H9 (cell line): Measurements from ENCODE around the gene JMJD8. TPM values are rescaled to one million over a fixed set of nuclear protein-coding genes. Genes with fewer than 3 reads are reported as not detected.

Experiments used
- DNase-seq: peaks from one replicate; pipeline ENCODE4 v3.0.0-alpha.2; 2017
- H2AFZ ChIP-seq: one replicate; pipeline ENCODE4 v1.6.1; 2013; ENCODE audit warnings: mild to moderate bottlenecking, low read length, control low read depth, moderate library complexity
- H2AK5ac ChIP-seq: 2 replicates; pipeline ENCODE4 v1.6.1; 2013; ENCODE audit warnings: low read length, control low read depth, mixed read lengths; ENCODE audit not compliant: insufficient read length
- H2BK120ac ChIP-seq: one replicate; pipeline ENCODE4 v1.6.1; 2013; ENCODE audit warnings: low read depth, mild to moderate bottlenecking, low read length, control low read depth, inconsistent platforms; ENCODE audit not compliant: poor library complexity, severe bottlenecking
- H2BK12ac ChIP-seq: 2 replicates; pipeline ENCODE4 v1.6.1; 2013; ENCODE audit warnings: low read length, control low read depth, mixed read lengths, low read depth; ENCODE audit not compliant: insufficient read length
- H2BK15ac ChIP-seq: 2 replicates; pipeline ENCODE4 v1.6.1; 2013; ENCODE audit warnings: low read depth, low read length, control low read depth
- H2BK20ac ChIP-seq: one replicate; pipeline ENCODE4 v1.6.1; 2013; ENCODE audit warnings: low read depth, mild to moderate bottlenecking, low read length, control low read depth, inconsistent platforms; ENCODE audit not compliant: poor library complexity, severe bottlenecking
- H2BK5ac ChIP-seq: 2 replicates; pipeline ENCODE4 v1.6.1; 2013; ENCODE audit warnings: low read length, control low read depth, mixed read lengths; ENCODE audit not compliant: insufficient read length
- H3K14ac ChIP-seq: 2 replicates; pipeline ENCODE4 v1.6.1; 2013; ENCODE audit warnings: low read length, control low read depth; ENCODE audit not compliant: insufficient read depth
- H3K18ac ChIP-seq: 2 replicates; pipeline ENCODE4 v1.6.1; 2013; ENCODE audit warnings: low read depth, mild to moderate bottlenecking, mixed read lengths, low read length, control low read depth; ENCODE audit not compliant: insufficient read length
- H3K23ac ChIP-seq: 2 replicates; pipeline ENCODE4 v1.6.1; 2013; ENCODE audit warnings: low read length, control low read depth, mixed read lengths, low read depth; ENCODE audit not compliant: insufficient read length
- H3K23me2 ChIP-seq: 2 replicates; pipeline ENCODE4 v1.6.1; 2013; ENCODE audit warnings: low read depth, mild to moderate bottlenecking, mixed read lengths, low read length, control low read depth; ENCODE audit not compliant: insufficient read length, poor library complexity, severe bottlenecking
- H3K27ac ChIP-seq: 2 replicates; pipeline ENCODE4 v1.5.1; 2013; ENCODE audit warnings: low read length, control low read depth, mixed read lengths, low read depth; ENCODE audit not compliant: insufficient read length
- H3K27me3 ChIP-seq: 2 replicates; pipeline ENCODE4 v1.6.1; 2013; ENCODE audit warnings: low read length, control low read depth, inconsistent platforms; ENCODE audit not compliant: insufficient read depth
- H3K4ac ChIP-seq: 2 replicates; pipeline ENCODE4 v1.6.1; 2013; ENCODE audit warnings: low read depth, mild to moderate bottlenecking, control low read depth, inconsistent platforms, low read length, moderate library complexity
- H3K4me1 ChIP-seq: 2 replicates; pipeline ENCODE4 v1.6.1; 2013; ENCODE audit warnings: low read length, control low read depth, inconsistent platforms; ENCODE audit not compliant: insufficient read depth
- H3K4me2 ChIP-seq: 2 replicates; pipeline ENCODE4 v1.6.1; 2013; ENCODE audit warnings: low read length, control low read depth, mixed read lengths; ENCODE audit not compliant: insufficient read length, insufficient read depth
- H3K56ac ChIP-seq: 2 replicates; pipeline ENCODE4 v1.6.1; 2013; ENCODE audit warnings: low read depth, mild to moderate bottlenecking, mixed read lengths, low read length, control low read depth; ENCODE audit not compliant: insufficient read length
- H3K79me1 ChIP-seq: 2 replicates; pipeline ENCODE4 v1.6.1; 2013; ENCODE audit warnings: low read depth, mild to moderate bottlenecking, moderate library complexity, low read length, control low read depth, inconsistent platforms; ENCODE audit not compliant: insufficient read depth, poor library complexity, severe bottlenecking
- H3K79me2 ChIP-seq: 2 replicates; pipeline ENCODE4 v1.6.1; 2013; ENCODE audit warnings: low read length, control low read depth, inconsistent platforms; ENCODE audit not compliant: insufficient read depth
- H3K9ac ChIP-seq: 2 replicates; pipeline ENCODE4 v1.6.1; 2013; ENCODE audit warnings: low read length, control low read depth, mixed read lengths; ENCODE audit not compliant: insufficient read length; ENCODE audit errors: extremely low read depth
- H3K9me3 ChIP-seq: one replicate; pipeline ENCODE4 v1.6.1; 2013; ENCODE audit warnings: low read depth, low read length, inconsistent platforms; ENCODE audit not compliant: control insufficient read depth
- H3T11ph ChIP-seq: one replicate; pipeline ENCODE4 v1.6.1; 2013; ENCODE audit warnings: mild to moderate bottlenecking, low read length, control low read depth, inconsistent platforms
- H4K20me1 ChIP-seq: one replicate; pipeline ENCODE4 v1.6.1; 2013; ENCODE audit not compliant: control insufficient read depth, insufficient read length, insufficient read depth
- H4K5ac ChIP-seq: 2 replicates; pipeline ENCODE4 v1.6.1; 2013; ENCODE audit warnings: low read depth, mild to moderate bottlenecking, mixed read lengths, low read length, control low read depth; ENCODE audit not compliant: insufficient read length
- H4K8ac ChIP-seq: replicated peaks from 2 replicates; pipeline ENCODE4 v1.6.1; 2013; ENCODE audit warnings: low read length, control low read depth, mixed read lengths, low read depth; ENCODE audit not compliant: insufficient read length
- H4K91ac ChIP-seq: 2 replicates; pipeline ENCODE4 v1.6.1; 2013; ENCODE audit warnings: low read depth, mild to moderate bottlenecking, moderate library complexity, mixed read lengths, low read length, control low read depth; ENCODE audit not compliant: insufficient read length
- H3K27ac Mint-ChIP-seq, 3 experiments: 2 replicates in 2 of 3; 3 replicates in 1 of 3; pipeline ENCODE4 v1.8.0; 2020 to 2021; ENCODE audit warnings: mixed read lengths in 3 of 3, mild to moderate bottlenecking in 1 of 3, moderate library complexity in 1 of 3
- H3K27me3 Mint-ChIP-seq: 2 replicates; pipeline ENCODE4 v1.8.0; 2021; ENCODE audit warnings: low read depth, mild to moderate bottlenecking, moderate library complexity, mixed read lengths
- H3K36me3 Mint-ChIP-seq, 3 experiments: 2 replicates in 2 of 3; 3 replicates in 1 of 3; pipeline ENCODE4 v1.8.0; 2020 to 2021; ENCODE audit warnings: low read depth in 3 of 3, mixed read lengths in 3 of 3; ENCODE audit not compliant: insufficient read depth in 1 of 3
- H3K4me1 Mint-ChIP-seq, 2 experiments: 2 replicates each; pipeline ENCODE4 v1.8.0; 2020; ENCODE audit warnings: mixed read lengths in 2 of 2
- H3K4me3 Mint-ChIP-seq, 2 experiments: 2 replicates in 1 of 2; 3 replicates in 1 of 2; pipeline ENCODE4 v1.8.0; 2020 to 2021; ENCODE audit warnings: mild to moderate bottlenecking in 2 of 2, mixed read lengths in 2 of 2, moderate library complexity in 1 of 2
- H3K9me3 Mint-ChIP-seq, 2 experiments: 2 replicates in 1 of 2; 3 replicates in 1 of 2; pipeline ENCODE4 v1.8.0; 2020; ENCODE audit warnings: mild to moderate bottlenecking in 2 of 2, mixed read lengths in 2 of 2, moderate library complexity in 1 of 2
- WGBS: extraction: QIAGEN DNeasy Blood & Tissue Kit; methylation state at CpG from one replicate; pipeline ENCODE4 v1.1.7; 2013; ENCODE audit warnings: missing lambda C conversion rate, low lambda C conversion rate, mixed read lengths; ENCODE audit not compliant: insufficient read length; ENCODE audit errors: extremely low coverage; 5-methylcytosine and 5-hydroxymethylcytosine counted together
- total RNA-seq: library from RNA; stranded (reverse); gene quantifications from 2 replicates; pipeline ENCODE4 v1.2.1, GENCODE V29; 2021
- TF ChIP-seq, protein P1 (sequence below): fragments of 200-600 bp; sonication (generic); conservative IDR thresholded peaks from 3 replicates; pipeline ENCODE4 v1.8.0; 2021; ENCODE audit warnings: antibody characterized with exemption, mild to moderate bottlenecking

JMJD8 gene
- total RNA-seq, 1 experiment from 2014 or later, result 52.7 TPM

DNA sequence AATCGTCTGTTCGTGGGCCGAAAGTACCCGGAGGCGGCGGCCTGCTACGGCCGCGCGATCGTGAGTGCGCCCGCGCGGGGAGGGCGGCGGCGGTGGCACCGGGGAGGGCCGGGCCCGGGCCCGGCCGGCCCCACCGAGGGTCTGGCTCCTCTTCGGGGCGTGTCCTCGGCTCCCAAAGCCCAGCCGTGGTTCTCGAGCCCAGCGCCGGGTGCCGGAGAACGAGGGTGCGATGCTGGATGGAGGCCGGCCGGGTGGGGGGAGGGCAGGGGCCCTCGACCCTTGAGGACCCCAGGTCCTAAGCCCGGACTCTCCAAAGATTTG lies 3.5 kb downstream of the JMJD8 start:
- Histone ChIP-seq H4K91ac (no peak overlapping the region), H3K23ac (no peak overlapping the region), H3K4me1 (no peaks in the 10 kb centered on the region), H3K23me2 (peaks cover 11% of the 10 kb centered on the region), H3K79me1 (no peaks in the 10 kb centered on the region), H2BK12ac (no peak overlapping the region), H2BK15ac (no peak overlapping the region), H3K14ac (no peak overlapping the region), H3K79me2 (peaks cover 2% of the 10 kb centered on the region; the same call in 1 of the 2 replicates), H4K20me1 (no peaks in the 10 kb centered on the region), H2AFZ (no peak overlapping the region), H3K4me2 (peak overlapping the region; percentile 71), H2AK5ac (no peak overlapping the region), H3K9me3 (no peaks in the 10 kb centered on the region), H3K4ac (no peak overlapping the region), H3T11ph (no peak overlapping the region), H4K8ac (no peak overlapping the region), H2BK20ac (no peak overlapping the region), H3K18ac (no peak overlapping the region), H2BK120ac (no peak overlapping the region), H2BK5ac (no peak overlapping the region), H3K27me3 (no peaks in the 10 kb centered on the region), H3K56ac (no peak overlapping the region), H3K9ac (peak overlapping the region; percentile 14), H3K27ac (no peak overlapping the region), H4K5ac (no peak overlapping the region)
- TF ChIP-seq, protein P1, sequence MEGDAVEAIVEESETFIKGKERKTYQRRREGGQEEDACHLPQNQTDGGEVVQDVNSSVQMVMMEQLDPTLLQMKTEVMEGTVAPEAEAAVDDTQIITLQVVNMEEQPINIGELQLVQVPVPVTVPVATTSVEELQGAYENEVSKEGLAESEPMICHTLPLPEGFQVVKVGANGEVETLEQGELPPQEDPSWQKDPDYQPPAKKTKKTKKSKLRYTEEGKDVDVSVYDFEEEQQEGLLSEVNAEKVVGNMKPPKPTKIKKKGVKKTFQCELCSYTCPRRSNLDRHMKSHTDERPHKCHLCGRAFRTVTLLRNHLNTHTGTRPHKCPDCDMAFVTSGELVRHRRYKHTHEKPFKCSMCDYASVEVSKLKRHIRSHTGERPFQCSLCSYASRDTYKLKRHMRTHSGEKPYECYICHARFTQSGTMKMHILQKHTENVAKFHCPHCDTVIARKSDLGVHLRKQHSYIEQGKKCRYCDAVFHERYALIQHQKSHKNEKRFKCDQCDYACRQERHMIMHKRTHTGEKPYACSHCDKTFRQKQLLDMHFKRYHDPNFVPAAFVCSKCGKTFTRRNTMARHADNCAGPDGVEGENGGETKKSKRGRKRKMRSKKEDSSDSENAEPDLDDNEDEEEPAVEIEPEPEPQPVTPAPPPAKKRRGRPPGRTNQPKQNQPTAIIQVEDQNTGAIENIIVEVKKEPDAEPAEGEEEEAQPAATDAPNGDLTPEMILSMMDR, result no peak
- Mint-ChIP-seq H3K36me3 (peaks cover 14 to 28% (median 26%) of the 10 kb centered on the region in 3 experiments; a peak in 6 of 7 replicates), H3K27ac (no peak overlapping the region), H3K4me3 (peak overlapping the region; percentile 81 to 86), H3K27me3 (no peaks in the 10 kb centered on the region; the same call in 1 of the 2 replicates), H3K9me3 (no peaks in the 10 kb centered on the region), H3K4me1 (peaks cover 17 to 35% of the 10 kb centered on the region in 2 experiments)
- no CpG with 5 or more reads among the region's 38 CpGs for WGBS
- no peak for DNase-seq
